T-helper 22 cell (primary cell): Measurements from ENCODE around the gene PHF21B.
"Not testable (repeated sequence)": the region's sequence is repeated elsewhere in the genome, so short reads cannot be mapped to it uniquely, and the experiment has no call there.

Experiments used
- DNase-seq: peaks from one replicate; pipeline ENCODE4 v3.0.0-alpha.2; 2020; ENCODE audit warnings: low read depth

Gene PHF21B

GRCh38 chr22:44917372-44918165, 92.2 kb downstream of the PHF21B start:
- DNase-seq = no peak

- DNase-seq = no peak
Observed at GRCh38 chr22:44916281-44917231, 93.2 kb downstream of the PHF21B start.

GRCh38 chr22:44915441-44915840, 94.4 kb downstream of the PHF21B start:
- DNase-seq = no peak

GRCh38 chr22:44914026-44914721, 95.6 kb downstream of the PHF21B start:
- DNase-seq = no peak

- DNase-seq = no peak
Observed at GRCh38 chr22:44913198-44913983, 96.4 kb downstream of the PHF21B start.

- DNase-seq = no peak
Observed at GRCh38 chr22:44909241-44909640, 100.6 kb downstream of the PHF21B start.

- no peak for DNase-seq
Observed at GRCh38 chr22:44907765-44908737, 101.8 kb downstream of the PHF21B start.

- DNase-seq = no peak
Observed at GRCh38 chr22:44906999-44907644, 102.7 kb downstream of the PHF21B start.

GRCh38 chr22:44906248-44906936, 103.4 kb downstream of the PHF21B start:
- no peak for DNase-seq

- DNase-seq = not testable (repeated sequence)
Observed at GRCh38 chr22:44904492-44905152, 105.2 kb downstream of the PHF21B start.

GRCh38 chr22:44903164-44903563, 106.6 kb downstream of the PHF21B start:
- not testable (repeated sequence) for DNase-seq

- no peak for DNase-seq
Observed at GRCh38 chr22:44901301-44901700, 108.5 kb downstream of the PHF21B start.

- DNase-seq = no peak
Observed at GRCh38 chr22:44898236-44898635, 111.6 kb downstream of the PHF21B start.

GRCh38 chr22:44895296-44896055, 114.3 kb downstream of the PHF21B start:
- DNase-seq = no peak

- no peak for DNase-seq
Observed at GRCh38 chr22:44894782-44895181, 115.0 kb downstream of the PHF21B start.

- no peak for DNase-seq
Observed at GRCh38 chr22:44894321-44894720, 115.5 kb downstream of the PHF21B start.

- DNase-seq = no peak
Observed at GRCh38 chr22:44893731-44894080, 116.1 kb downstream of the PHF21B start.
